HG03135 (cell line): ENCODE measurements around the gene MCTP2.
A peak's percentile ranks its signal among the peaks of the same experiment; 100 is the strongest.

Experiments
- ATAC-seq: cut with Tn5 transposase; IDR thresholded peaks from one replicate; pipeline ENCODE4 v1.9.1; 2021; ENCODE audit warnings: mild to moderate bottlenecking, moderate library complexity; ENCODE audit not compliant: unreplicated experiment

Gene MCTP2

DNA sequence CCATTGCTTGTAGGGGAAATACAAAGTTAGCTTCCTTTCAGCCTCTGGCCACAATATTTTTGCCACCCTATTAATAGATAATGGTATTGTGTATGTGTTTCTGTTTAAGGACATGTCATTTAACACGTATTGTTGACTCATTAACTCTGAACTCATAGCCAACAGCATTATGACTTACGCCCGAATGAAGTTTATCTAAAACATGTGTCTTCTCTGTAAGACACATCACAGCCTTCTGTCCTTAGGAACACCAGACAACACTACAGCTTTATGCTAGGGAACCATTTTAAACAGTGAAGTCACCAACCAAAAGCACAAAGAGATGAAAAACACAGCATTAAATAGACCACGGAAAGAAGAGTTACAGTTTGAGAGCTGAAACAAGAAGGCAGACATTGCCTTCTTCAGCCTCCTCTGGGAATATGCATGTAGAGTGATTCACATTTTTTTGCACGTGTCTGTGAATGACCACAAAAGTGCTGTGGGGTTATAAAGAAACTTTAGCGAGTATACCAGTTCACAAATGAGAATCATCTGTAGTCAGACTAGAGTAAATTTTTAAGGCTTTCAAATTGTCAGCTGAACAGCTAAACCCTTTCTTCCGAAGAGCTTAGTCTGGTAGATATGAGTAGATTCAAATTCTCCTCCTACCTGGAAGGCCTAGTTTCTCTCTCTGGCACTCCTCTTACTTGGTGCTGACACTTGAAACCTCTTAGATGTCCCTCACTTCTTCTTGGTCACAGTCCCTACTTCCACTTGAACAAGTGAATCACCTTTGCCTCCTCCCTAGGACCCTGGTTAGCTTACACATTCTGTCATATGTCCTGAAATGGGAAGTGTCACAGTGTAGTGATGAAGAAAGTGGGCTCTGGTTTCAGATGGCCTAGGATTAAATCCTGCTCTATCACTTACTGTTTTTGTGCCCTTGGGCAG, 32.2 kb downstream of the MCTP2 start:
- ATAC-seq: peak; percentile 83

DNA sequence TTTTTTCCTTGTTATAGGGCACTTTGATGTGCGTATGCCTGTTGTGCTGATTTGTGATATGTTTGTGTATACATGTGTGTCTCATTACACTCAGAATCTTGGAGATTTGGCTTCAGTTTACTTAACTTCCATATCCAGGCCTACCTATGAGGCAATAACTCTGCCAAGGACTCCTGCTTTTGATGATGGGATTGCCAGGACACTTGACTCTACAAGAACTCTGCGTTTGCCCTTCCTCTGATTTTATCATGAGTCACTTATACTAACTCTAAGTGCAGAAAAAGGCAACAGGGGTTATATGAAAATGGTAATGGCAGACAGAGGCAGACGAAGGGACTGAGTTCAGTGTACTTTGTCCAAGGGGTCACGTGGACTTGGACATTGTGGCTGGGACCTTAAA, 33.6 kb downstream of the MCTP2 start:
- ATAC-seq: no peak

DNA sequence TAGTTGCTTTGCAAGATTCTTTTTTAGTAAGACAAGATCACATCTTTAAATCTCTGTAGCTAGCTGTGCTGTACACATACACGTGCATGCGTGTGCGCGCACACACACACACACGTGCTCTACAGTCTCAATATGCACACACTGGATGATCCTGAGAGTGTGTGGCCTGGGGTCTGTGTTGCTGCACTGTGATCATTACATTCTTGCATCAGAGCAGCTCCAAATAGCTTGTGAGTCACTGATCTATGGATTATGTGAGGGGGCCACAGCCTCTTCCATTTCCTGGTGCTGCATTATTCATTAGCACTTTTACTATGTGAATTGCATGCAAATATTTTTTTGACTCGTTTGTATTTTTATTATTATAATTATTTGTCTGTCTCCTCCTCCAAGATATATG, 34.6 kb downstream of the MCTP2 start:
- ATAC-seq: no peak

DNA sequence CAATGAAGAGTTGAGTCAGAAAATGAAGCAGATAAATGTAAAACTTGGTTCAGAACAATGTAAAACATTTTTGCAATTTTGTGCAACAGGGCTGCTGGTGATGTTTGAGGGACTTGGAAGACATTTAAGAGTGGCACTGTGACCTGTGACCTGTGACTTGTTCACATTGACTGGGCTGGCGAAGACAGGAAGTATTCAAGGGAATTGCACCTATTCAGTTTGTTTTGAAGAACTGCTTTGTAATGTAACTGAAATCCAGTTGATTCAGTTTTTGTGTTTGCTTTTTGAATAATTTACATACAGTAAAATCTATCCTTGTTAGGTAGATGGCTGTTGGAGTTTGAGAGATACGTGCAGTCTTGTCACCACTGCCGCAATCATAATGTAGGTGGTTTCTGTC, 35.4 kb downstream of the MCTP2 start:
- ATAC-seq: no peak

DNA sequence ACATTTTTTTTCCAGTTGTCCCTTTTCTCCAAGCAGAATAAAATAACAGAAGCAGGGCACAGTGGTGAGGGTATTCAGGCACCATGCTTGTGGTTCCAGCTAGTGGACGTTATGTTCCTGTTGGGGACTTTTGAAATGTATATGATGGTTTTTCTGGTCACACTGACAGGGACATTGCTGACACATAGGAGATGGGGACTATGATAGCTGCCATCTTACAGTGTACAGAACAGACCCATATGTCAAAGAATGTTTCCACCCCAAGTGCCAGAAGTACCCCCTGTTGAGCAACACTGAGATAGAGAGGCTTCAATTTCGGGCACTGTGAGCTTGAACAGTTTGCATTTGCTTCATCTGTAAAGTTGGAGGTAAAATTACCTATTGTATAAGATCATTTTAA, 38.6 kb downstream of the MCTP2 start:
- no peak for ATAC-seq

DNA sequence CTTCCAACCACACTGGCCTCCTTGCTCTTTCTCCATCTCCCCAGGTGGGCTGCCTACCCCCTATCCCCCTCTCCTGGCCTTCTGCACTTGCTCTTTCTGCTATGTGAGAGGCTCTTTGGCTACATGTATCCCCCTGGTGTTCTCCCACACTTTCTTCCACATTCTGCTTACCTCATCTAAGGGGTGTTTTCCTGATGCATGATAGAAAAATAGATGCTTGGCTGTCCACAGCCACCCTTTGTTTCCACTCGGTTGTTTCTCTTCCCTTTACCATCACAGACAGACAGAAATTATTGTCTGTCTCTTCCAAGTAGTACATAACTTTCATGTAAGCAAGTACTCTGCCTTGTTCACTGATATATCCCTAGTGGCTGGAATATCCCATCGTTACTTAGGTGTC, 39.2 kb downstream of the MCTP2 start:
- ATAC-seq: no peak

DNA sequence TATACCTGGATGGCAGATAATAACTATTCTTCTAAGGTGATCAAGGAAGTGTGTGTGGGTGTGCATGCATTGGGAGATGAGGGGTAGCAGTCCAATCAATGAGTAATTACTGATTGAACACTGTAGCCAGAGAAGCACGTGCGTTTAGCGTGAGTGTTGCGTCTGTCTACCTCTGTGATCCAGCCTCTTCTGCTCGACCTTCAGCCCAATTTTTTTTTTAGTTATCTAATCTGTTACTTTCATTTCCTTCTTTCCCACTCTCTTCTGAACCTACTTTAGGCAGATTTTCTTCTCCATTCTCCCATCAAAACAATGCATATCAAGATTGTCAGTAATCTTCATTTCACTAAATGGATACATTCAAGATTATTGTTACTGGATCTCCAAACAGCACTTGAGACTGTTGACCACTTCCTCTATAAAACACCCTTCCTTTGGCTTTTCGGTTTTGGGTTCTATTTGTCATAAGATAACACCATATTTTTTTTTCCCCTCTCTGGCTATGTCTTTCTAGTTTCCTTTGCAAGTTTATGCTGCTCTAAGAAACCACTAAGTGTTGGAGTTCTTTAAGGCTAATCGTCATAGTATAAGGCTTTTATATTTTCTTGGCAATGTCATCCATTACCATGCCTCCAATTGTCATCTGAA, 41.0 kb downstream of the MCTP2 start:
- peak; percentile 73 for ATAC-seq

DNA sequence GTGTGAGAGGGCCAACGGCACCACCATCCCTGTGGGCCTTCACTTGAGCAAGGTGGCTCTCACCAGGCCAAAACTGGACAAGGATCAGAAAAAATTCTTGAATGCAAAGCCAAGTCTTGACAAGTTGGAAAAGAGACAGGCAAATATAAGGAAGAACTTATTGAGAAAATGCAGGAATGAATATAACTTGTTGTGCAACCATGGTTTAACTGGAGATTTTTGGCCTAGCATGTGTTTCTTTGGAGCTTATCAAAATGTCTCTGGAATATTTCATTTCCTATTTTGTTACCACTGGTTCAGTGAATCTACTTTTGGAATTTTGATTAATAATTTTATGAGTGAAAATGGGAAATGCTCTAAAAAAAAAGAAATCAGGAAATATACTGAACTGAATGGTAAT, 42.5 kb downstream of the MCTP2 start:
- no peak for ATAC-seq

DNA sequence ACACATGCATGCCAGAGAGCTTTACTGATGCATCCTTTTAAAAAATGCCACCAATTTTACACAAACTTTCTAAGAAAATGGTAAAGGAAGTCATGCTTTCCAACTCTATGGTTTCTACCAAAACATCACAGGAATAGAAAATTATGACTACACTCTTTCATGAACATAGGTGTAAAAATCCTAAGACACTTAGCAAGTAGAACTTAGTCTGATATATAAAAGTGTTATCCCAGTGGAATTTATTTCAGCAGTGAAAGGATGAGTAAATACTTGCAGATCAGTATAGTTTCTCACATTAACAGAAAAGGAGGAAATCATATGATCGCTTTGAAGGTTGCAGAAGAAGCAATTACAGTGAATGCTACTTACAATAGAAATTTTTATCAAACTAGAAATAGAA, 43.4 kb downstream of the MCTP2 start:
- no peak for ATAC-seq

DNA sequence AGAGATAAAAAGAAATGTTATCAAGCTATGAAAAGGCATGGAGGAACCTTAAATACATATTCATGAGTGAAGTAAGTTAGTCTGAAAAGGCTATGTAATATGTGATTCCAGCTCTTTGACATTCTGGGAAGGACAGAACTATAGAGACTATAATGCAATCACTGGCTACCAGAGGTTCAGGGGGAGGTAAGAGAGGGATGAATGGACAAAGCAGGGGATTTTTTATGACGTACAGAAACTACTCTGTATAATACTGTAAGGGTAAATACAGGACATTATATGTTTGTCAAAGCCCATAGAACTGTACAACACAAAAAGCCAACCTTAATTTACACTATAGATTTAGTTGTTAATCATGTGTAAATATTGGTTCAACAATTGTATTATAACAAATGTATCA, 46.1 kb downstream of the MCTP2 start:
- ATAC-seq: no peak

DNA sequence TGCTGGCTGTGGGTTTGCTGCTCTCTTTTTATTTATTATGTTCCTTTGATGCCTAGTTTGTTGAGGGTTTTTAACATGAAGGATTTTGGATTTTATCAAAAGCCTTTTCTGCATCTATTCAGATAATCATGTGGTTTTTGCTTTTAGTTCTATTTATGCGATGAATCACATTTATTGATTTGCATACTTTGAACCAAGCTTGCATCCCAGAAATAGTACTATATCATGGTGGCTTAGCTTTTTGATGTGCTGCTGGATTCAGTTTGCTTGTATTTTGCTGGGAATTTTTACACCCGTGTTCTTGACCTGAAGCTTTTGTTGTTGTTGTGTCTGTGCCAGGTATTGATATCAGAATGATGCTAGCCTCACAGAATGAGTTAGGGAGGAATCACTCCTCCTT, 48.4 kb downstream of the MCTP2 start:
- no peak for ATAC-seq

DNA sequence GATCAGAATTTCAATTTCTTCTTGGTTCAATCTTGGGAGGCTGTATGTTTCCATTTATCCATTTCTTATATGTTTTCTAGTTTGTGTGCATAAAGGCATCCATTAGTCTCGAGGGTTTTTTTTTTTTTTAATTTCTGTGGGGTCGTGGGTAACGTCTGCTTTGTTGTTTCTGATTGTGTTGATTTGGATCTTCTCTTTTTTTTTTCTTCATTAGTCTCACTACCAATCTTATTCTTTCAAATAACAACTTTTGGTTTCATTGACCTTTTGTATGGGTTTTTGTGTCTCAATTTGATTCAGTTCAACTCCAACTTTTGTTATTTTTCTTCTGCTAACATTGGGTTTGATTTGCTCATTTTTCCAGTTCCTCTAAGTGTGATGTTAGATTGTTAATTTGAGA, 48.9 kb downstream of the MCTP2 start:
- no peak for ATAC-seq

DNA sequence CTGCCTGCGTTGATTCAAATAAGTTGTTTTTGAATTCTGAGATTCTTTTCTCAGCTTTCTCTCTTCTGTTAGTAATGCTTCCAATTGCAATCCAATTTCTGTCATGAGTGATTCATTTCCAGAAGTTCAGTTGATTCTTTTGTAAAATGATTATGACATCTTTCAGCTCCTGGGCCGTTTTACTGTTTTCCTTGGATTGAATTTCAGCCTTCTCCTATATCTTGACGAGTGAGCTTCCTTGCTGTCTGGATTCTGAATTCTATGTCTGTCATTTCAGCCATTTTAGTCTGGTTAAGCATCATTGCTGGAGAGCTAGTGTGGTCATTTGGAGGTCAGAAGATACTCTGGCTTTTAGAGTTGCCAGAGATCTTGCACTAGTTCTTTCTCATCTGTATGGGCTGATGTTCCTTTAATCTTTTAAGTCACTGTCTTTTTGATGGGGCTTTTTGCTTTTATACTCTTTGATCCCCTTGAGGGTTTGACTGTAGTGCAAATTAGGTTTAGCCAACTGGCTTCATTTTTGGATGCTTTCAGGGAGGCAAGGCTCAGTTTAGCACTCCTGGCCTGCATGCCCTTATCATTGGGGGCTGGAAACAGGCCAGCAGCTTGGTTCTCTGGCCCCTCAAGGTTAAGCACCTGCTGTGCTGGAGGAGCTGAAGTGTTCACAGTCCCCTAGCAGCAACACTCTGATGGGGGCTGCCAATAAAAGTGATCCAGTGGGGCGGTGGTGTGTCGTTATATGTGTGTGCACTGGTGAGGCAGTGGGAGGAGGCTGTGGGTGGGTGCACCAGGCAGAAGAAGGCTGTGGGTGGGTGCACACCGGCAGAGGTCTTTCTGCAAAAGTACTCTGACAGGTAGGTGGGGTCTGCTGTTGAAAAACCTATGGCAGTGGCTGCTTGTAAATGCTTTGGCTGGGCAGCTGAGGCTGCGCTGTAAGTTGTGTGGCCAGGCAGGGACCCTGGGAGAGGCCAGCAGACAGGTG, 51.2 kb downstream of the MCTP2 start:
- no peak for ATAC-seq

DNA sequence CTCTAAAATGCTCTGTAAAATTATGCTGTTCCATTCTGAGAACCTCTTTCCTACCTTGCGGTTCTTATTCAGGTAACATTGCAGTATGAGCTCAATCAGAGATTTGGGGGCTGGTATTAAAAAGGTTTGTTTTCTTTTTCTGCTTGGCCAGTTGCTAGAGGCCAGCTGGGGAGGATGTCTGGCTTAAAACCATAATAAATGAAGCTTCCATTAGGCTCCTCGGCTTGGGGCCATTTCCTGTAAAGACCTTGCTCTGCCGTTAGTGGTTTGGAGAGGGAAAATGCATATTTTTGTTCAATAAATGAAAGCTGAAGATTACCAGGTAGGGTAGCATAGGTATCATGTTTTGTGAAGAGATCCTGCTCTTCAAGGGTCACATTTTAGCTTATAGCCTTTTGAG, 55.2 kb downstream of the MCTP2 start:
- no peak for ATAC-seq

DNA sequence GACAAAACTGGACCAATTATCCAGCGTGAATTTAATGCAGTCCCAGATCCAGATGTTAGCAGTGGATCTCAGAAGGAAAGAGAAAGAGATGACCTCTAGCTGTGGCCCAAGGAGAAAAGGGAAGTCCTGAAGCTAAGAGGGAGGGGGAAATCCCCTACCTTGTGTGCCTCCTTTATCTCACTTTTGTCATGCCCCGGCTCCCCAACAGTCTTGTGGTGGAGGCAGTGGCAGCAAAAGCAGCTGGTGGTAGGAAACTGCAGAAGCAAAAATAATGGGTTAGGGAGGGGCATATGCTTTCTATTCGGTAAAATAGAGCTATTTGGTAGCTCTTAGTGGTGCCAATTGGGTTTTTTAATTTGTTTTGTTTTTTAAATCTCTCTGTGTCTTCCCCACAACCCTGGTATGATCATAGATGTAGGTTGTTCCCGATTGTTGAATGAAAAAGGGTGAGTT, 56.5 kb downstream of the MCTP2 start:
- peak; percentile 97 for ATAC-seq

DNA sequence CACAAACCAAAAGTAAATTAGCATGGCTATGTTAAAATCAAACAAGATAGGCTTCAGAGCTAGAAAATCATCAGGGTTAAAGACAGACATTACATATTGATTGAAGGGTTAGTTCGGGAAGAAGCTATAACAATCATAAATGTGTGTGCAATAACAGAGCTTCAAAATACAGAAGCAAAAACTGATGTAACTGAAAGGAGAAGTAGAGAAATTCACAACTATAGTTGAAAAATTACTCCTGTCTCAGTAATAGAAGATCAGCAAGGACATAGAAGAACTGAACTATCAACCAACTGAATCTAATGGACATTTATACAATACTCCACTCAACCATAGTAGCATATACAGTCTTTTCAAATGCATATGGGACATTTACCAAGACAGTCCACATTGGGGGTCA, 59.4 kb downstream of the MCTP2 start:
- no peak for ATAC-seq

DNA sequence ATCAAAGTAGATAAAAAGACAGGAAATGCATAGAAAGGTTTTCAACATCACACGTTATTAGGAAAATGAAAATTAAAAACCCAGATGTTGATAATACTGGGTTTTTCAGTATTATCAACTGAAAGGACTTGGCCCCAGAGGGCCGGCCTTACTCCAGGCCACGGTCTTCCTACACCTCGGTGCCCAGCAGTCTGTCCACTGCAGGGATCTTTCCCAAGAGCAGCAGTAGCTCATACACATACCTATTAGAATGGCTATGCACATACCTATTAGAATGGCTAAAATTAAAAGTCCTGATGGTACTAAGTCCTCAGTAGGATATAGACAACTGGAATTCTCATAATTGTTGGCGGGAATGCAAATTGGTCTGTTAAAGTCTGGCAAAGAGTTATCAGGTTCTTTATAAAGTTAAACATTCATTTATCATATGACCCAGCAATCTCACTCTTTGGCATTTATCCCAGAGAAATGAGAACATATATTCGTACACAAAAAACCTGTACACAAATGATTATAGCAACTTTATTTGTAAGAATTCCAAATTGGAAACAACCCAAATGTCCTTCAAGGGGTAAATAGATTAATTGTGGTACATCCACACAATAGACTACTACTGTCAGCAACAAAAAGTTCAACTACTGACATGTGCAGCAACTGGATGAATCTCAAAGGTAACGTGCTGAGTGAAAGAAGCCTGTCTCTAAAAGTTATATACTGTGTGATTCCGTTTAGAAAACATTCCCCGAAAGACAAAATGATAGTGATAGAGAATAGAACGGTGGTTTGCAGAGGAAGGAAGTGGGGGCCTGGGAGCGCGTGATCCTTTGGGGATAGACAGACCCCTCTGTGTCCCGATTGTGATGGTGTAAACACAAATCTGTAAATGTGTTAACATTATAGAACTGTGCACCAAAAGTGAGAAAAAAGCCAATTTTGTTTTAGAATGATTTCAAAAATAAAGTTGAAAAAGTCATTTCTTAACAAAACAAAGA, 62.3 kb downstream of the MCTP2 start:
- no peak for ATAC-seq

DNA sequence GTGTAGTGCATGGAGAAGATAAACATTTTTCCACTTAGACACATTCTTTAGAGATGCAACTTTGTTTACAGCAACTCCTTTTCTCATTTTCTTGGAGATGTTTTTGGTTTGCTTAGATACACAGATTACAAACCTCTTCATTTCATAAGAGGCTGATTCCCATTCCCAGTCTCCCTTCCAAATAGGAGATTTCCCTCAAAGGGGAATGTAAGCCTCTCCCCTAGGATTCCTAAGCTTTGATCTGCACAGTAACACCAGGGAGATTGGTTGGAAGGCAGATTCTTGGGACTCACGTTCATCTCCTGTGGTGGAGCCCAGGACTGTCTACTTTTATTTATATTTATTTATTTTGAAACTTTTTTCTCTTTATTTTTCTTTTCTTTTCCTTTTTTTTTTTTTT, 63.2 kb downstream of the MCTP2 start:
- ATAC-seq: no peak

DNA sequence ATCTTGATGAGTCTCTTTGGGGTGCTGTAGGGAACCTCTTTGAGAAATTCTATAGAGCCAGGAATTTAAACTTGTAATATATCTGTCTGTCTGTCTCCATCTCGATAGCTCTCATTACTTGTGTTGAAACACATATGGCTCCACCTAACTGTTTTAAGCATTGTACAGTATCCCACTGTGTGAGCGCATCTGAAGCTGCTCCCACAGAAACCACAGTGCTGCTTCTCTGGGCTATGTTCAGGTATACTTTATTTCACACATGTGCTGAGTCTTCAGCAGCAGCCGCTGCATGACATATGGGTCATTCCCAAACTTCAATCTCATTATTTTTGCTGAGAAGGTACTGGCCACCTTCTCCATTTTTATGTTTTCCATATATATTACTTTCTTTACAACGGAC, 63.9 kb downstream of the MCTP2 start:
- ATAC-seq: no peak

DNA sequence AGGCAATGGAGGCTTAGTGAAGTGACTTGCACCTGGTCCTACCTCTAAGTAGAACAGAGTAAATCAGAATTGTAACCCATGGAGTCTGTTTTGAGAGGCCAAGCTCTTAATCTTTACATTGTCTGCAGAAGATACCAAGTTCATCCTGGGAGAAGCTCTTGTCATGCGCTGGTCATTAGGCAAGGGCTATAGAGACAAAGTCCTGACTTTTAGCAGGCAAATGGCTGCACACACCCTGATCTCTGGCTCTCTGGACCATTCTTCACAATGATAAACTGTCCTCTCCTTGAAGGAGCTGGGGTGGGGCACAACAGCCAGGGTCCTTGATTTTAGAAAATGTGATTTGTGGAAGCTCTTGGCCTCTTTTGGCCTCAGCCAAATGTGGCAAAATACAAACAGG, 65.4 kb downstream of the MCTP2 start:
- ATAC-seq: no peak
